SU-DHL-6 (cell line): ENCODE data around the gene KIF21B.
"Not testable (repeated sequence)": the region's sequence is repeated elsewhere in the genome, so short reads cannot be mapped to it uniquely, and the experiment has no call there.

Source experiments
- CTCF ChIP-seq: fragments of 200-600 bp; sonication (generic); IDR thresholded peaks from one replicate; pipeline ENCODE4 v1.5.1; 2017; ENCODE audit warnings: antibody characterized with exemption, mild to moderate bottlenecking, low read length, moderate library complexity; ENCODE audit not compliant: insufficient read depth, poor library complexity, severe bottlenecking
- EZH2phosphoT487 ChIP-seq: fragments of 200-600 bp; sonication (generic), shearing (Covaris generic); conservative IDR thresholded peaks from 2 replicates; pipeline ENCODE4 v1.6.1; 2018; ENCODE audit warnings: mild to moderate bottlenecking, antibody characterized with exemption, low read length, moderate library complexity, mixed read lengths

- TF ChIP-seq CTCF, EZH2phosphoT487: not testable (repeated sequence)
These were observed 88.1 kb downstream of the KIF21B start for GRCh38 chr1:200935286-200935962.
